ENCODE results near the gene IL17B.

GRCh38 chr5:149344151-149344550 is 34.9 kb downstream of the IL17B start:
- TF ChIP-seq CTCF (IDR thresholded peaks at IDR 0.05) (no peak), POLR2AphosphoS5 (IDR thresholded peaks at IDR 0.05) (no peak), POLR2A (IDR thresholded peaks at IDR 0.05) (no peak)

Measured in breast epithelium (tissue), 3 donors.